ENCODE results near the gene AGR3. TPM values are rescaled to one million over a fixed set of nuclear protein-coding genes. Genes with fewer than 3 reads are reported as not detected.

The AGR3 gene
- total RNA-seq, 1 donor from 2014 or later, result not detected

DNA sequence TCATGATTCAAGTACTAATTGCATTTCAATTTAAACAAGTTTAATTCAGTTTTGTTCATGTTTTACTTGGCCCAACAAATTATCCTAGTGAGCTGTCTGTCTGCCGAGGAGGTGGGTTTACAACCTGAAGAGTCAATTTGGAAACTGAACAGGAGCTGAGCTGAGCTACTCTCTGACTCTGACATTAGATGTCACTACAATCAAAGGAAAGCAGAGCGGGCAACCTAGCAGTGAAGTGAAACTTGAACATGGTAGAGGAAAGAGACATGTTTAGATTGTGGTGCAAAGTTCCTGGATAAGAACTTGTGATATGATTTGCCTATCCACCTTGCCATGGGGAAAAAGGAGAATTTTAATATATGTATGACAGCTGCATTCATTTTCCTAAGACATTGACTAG lies 9.6 kb upstream of the AGR3 start:
- Histone ChIP-seq H3K4me1 (no peaks in the 10 kb centered on the region), H4K20me1 (ENCODE audit: low read depth) (no peaks in the 10 kb centered on the region), H3F3A (ENCODE audit: low read depth) (no peaks in the 10 kb centered on the region), H3K36me3 (no peaks in the 10 kb centered on the region), H3K27me3 (no peaks in the 10 kb centered on the region), H3K79me2 (ENCODE audit: low read depth) (no peaks in the 10 kb centered on the region), H3K9me3 (ENCODE audit: low read depth) (no peaks in the 10 kb centered on the region), H3K9ac (no peak overlapping the region), H3K4me3 (no peak overlapping the region), H2AFZ (replicated peaks) (no peak overlapping the region), H3K4me2 (no peak overlapping the region), H3K27ac (no peak overlapping the region)
- Mint-ChIP-seq H3K27ac (no peak overlapping the region), H3K36me3 (peaks cover 2% of the 10 kb centered on the region), H3K27me3 (ENCODE audit: insufficient read depth, low read depth) (no peaks in the 10 kb centered on the region), H3K4me1 (no peaks in the 10 kb centered on the region), H3K9me3 (no peaks in the 10 kb centered on the region), H3K4me3 (no peak overlapping the region)
- TF ChIP-seq EZH2phosphoT487 (IDR thresholded peaks at IDR 0.05) (no peak), EZH2 (IDR thresholded peaks at IDR 0.05) (no peak)
- TF ChIP-seq, protein P1, sequence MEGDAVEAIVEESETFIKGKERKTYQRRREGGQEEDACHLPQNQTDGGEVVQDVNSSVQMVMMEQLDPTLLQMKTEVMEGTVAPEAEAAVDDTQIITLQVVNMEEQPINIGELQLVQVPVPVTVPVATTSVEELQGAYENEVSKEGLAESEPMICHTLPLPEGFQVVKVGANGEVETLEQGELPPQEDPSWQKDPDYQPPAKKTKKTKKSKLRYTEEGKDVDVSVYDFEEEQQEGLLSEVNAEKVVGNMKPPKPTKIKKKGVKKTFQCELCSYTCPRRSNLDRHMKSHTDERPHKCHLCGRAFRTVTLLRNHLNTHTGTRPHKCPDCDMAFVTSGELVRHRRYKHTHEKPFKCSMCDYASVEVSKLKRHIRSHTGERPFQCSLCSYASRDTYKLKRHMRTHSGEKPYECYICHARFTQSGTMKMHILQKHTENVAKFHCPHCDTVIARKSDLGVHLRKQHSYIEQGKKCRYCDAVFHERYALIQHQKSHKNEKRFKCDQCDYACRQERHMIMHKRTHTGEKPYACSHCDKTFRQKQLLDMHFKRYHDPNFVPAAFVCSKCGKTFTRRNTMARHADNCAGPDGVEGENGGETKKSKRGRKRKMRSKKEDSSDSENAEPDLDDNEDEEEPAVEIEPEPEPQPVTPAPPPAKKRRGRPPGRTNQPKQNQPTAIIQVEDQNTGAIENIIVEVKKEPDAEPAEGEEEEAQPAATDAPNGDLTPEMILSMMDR (IDR thresholded peaks at IDR 0.05), result peak; percentile 55
- DNase-seq (ENCODE audit: low spot score), result peak; percentile 44

DNA sequence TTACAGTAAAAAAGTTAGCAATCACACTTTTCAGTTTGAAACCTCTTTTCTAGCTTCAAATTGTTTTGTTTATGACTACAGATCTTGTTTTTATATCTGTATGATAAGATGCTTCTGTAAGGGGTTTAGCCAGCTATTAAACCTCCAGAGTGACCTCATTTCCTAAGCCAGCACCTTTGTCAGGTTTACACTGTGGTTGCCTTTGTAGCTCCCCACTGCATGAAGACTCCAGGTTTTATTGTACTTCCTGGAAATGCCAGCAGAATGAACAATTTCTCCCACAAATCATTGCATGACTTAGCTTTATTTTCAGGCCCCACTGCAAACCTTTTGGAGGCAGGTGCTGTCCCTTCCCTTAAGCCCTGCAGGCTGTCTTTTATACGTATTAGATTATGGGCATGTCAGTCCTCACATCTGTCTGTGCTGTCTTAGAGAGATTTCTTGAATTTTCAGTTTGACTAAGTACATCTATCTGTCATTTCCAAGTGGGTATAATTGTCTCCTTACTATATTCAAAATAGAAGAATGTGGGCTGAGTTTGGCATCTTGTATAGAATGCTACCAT lies 8.2 kb upstream of the AGR3 start:
- H3K27ac Mint-ChIP-seq, result no peak overlapping the region
- Histone ChIP-seq H3K4me1 (no peaks in the 10 kb centered on the region), H2AFZ (replicated peaks) (no peak overlapping the region), H3F3A (ENCODE audit: low read depth) (no peaks in the 10 kb centered on the region), H3K79me2 (ENCODE audit: low read depth) (no peaks in the 10 kb centered on the region), H4K20me1 (ENCODE audit: low read depth) (no peaks in the 10 kb centered on the region), H3K4me3 (no peak overlapping the region), H3K27ac (no peak overlapping the region), H3K4me2 (no peak overlapping the region), H3K9ac (no peak overlapping the region), H3K27me3 (no peaks in the 10 kb centered on the region), H3K36me3 (no peaks in the 10 kb centered on the region), H3K9me3 (ENCODE audit: low read depth) (no peaks in the 10 kb centered on the region)
- no peak overlapping the region for H3K4me3 Mint-ChIP-seq
- H3K36me3 Mint-ChIP-seq, result peaks cover 2% of the 10 kb centered on the region
- no peaks in the 10 kb centered on the region for H3K9me3 Mint-ChIP-seq
- H3K4me1 Mint-ChIP-seq, result no peaks in the 10 kb centered on the region
- TF ChIP-seq EZH2phosphoT487 (IDR thresholded peaks at IDR 0.05) (no peak), EZH2 (IDR thresholded peaks at IDR 0.05) (no peak)
- TF ChIP-seq, protein P1 (IDR thresholded peaks at IDR 0.05), result no peak
- DNase-seq (ENCODE audit: low spot score), result no peak
- no peaks in the 10 kb centered on the region for H3K27me3 Mint-ChIP-seq (ENCODE audit: insufficient read depth, low read depth)

- Mint-ChIP-seq H3K4me1 (no peaks in the 10 kb centered on the region), H3K9me3 (no peaks in the 10 kb centered on the region), H3K27me3 (ENCODE audit: insufficient read depth, low read depth) (no peaks in the 10 kb centered on the region), H3K36me3 (no peaks in the 10 kb centered on the region), H3K27ac (no peak overlapping the region), H3K4me3 (no peak overlapping the region)
- Histone ChIP-seq H4K20me1 (ENCODE audit: low read depth) (no peaks in the 10 kb centered on the region), H3K27me3 (no peaks in the 10 kb centered on the region), H3K4me2 (no peak overlapping the region), H3K9ac (no peak overlapping the region), H3F3A (ENCODE audit: low read depth) (no peaks in the 10 kb centered on the region), H3K9me3 (ENCODE audit: low read depth) (no peaks in the 10 kb centered on the region), H3K36me3 (no peaks in the 10 kb centered on the region), H3K27ac (no peak overlapping the region), H3K79me2 (ENCODE audit: low read depth) (no peaks in the 10 kb centered on the region), H3K4me3 (no peak overlapping the region), H3K4me1 (no peaks in the 10 kb centered on the region), H2AFZ (replicated peaks) (no peak overlapping the region)
- TF ChIP-seq, protein P1 (IDR thresholded peaks at IDR 0.05), result no peak
- no peak for TF ChIP-seq EZH2phosphoT487 (IDR thresholded peaks at IDR 0.05)
- TF ChIP-seq EZH2 (IDR thresholded peaks at IDR 0.05), result no peak
- DNase-seq (ENCODE audit: low spot score), result no peak
These were observed 7.5 kb upstream of the AGR3 start for GRCh38 chr7:16889305-16889704.

Data from neural progenitor cell (in vitro differentiated cells).